Esophagus squamous epithelium (tissue), 5 donors: ENCODE data around the gene PRKN. TPM values are rescaled to one million over a fixed set of nuclear protein-coding genes. Genes with fewer than 3 reads are reported as not detected.

Experiments used
- DNase-seq: peaks from one replicate; lab custom pipeline; 2025; lab: John Stamatoyannopoulos, UW
- H3K27ac ChIP-seq, 4 donors: fragments of 200-600 bp; sonication (generic); one replicate each; pipeline ENCODE4 v1.5.1; 2016 to 2019; ENCODE audit warnings: mild to moderate bottlenecking in 1 of 4
- H3K27me3 ChIP-seq, 4 donors: fragments of 200-600 bp; sonication (generic); 1 replicate in 3 of 4; 2 replicates in 1 of 4; pipeline versions ENCODE4 v1.5.1 to v1.6.0; 2017 to 2021; ENCODE audit warnings: antibody characterized with exemption in 1 of 4
- H3K36me3 ChIP-seq, 3 donors: fragments of 200-600 bp; sonication (generic); one replicate each; pipeline ENCODE4 v1.5.1; 2016 to 2019
- H3K4me1 ChIP-seq, 3 donors: fragments of 200-600 bp; sonication (generic); one replicate each; pipeline ENCODE4 v1.5.1; 2017 to 2019
- H3K4me3 ChIP-seq, 4 donors: fragments of 200-600 bp; sonication (generic); 1 replicate in 3 of 4; 2 replicates in 1 of 4; pipeline ENCODE4 v1.5.1; 2016 to 2019; ENCODE audit warnings: mild to moderate bottlenecking in 2 of 4, moderate library complexity in 1 of 4
- H3K9me3 ChIP-seq, 3 donors: fragments of 200-600 bp; sonication (generic); one replicate each; pipeline ENCODE4 v1.5.1; 2016 to 2019
- CTCF ChIP-seq, 6 experiments: fragments of 450-650 bp in 4 of 6; fragments of 200-600 bp in 2 of 6; sonication (generic) in 2 of 6; IDR thresholded peaks; one replicate each; pipeline ENCODE4 v1.5.1; 2016 to 2019; ENCODE audit warnings: antibody characterized with exemption in 6 of 6, mild to moderate bottlenecking in 4 of 6, moderate library complexity in 4 of 6
- POLR2A ChIP-seq, 4 donors: fragments of 450-650 bp; IDR thresholded peaks; one replicate each; pipeline ENCODE4 v1.6.1; 2017; ENCODE audit warnings: antibody characterized with exemption in 4 of 4, mild to moderate bottlenecking in 4 of 4, moderate library complexity in 3 of 4
- WGBS, 2 donors: methylation state at CpG; one replicate each; pipeline ENCODE4 v1.1.5; 2018; 5-methylcytosine and 5-hydroxymethylcytosine counted together
- intact Hi-C: fragments of 100-400 bp; cut with DNase I; formaldehyde crosslinking; loops from one replicate; pipeline ENCODE4 v1.15.0; 2022
- total RNA-seq, 4 donors: library from RNA; depleted of rRNA; stranded (reverse); fragments of >200 nt; gene quantifications; one replicate each; pipeline ENCODE4 v1.1.0, GENCODE V29; 2016
- donor health status: DM: yes; HTN: yes; CAD: no.

The PRKN gene
- total RNA-seq, 4 donors from 2014 or later = 0.70 to 5.5 (median 2.2) TPM

GRCh38 chr6:162713974-162714780 lies 13.4 kb downstream of the PRKN start:
- Histone ChIP-seq H3K36me3 (no peaks in the 10 kb centered on the region), H3K27me3 (no peaks in the 10 kb centered on the region), H3K4me1 (no peaks in the 10 kb centered on the region), H3K4me3 (no peak overlapping the region), H3K9me3 (no peaks in the 10 kb centered on the region), H3K27ac (no peak overlapping the region)
- TF ChIP-seq POLR2A (IDR thresholded peaks at IDR 0.05) = no peak
- TF ChIP-seq CTCF (IDR thresholded peaks at IDR 0.05) = no peak
- intact Hi-C loops = no loop called here
- no peak for DNase-seq
- 81 to 85% methylated on average over 13 of the region's 13 CpGs for WGBS, 2 donors

DNA sequence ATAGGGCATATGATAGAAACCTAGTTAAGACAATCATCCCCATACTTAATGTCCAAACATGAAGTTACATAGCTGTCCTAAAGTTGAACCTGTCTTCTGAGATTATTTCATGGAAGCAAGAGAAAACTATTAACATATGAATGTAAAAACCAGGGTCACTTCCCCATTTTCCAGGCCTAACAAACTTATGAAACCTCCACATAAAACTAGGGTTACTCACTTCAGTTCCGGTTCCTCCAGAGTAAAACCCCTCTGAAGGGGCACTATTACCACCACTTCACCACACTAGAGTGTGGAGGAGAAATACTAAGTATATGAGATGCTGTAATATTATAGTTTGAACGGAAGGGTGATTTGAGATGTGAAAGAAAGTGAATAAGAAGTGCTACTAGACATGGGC lies 14.9 kb downstream of the PRKN start:
- 83 to 90% methylated on average over 2 of the region's 2 CpGs for WGBS, 2 donors
- Histone ChIP-seq H3K27me3 (no peaks in the 10 kb centered on the region), H3K9me3 (no peaks in the 10 kb centered on the region), H3K27ac (no peak overlapping the region), H3K36me3 (no peaks in the 10 kb centered on the region), H3K4me1 (no peaks in the 10 kb centered on the region), H3K4me3 (no peak overlapping the region)
- TF ChIP-seq CTCF (IDR thresholded peaks at IDR 0.05) = no peak
- TF ChIP-seq POLR2A (IDR thresholded peaks at IDR 0.05) = no peak
- intact Hi-C loops = no loop called here
- DNase-seq = no peak

GRCh38 chr6:162711376-162711775 lies 16.2 kb downstream of the PRKN start:
- no peak overlapping the region for H3K4me3 ChIP-seq
- intact Hi-C loops = no loop called here
- H3K36me3 ChIP-seq = no peaks in the 10 kb centered on the region
- 81 to 90% methylated on average over 4 of the region's 4 CpGs for WGBS, 2 donors
- no peak overlapping the region for H3K27ac ChIP-seq
- no peaks in the 10 kb centered on the region for H3K27me3 ChIP-seq
- peaks cover 0 to under 1% (median 0%) of the 10 kb centered on the region in 3 donors for H3K4me1 ChIP-seq
- H3K9me3 ChIP-seq = no peaks in the 10 kb centered on the region
- no peak for TF ChIP-seq CTCF (IDR thresholded peaks at IDR 0.05)
- no peak for TF ChIP-seq POLR2A (IDR thresholded peaks at IDR 0.05)
- DNase-seq = no peak

GRCh38 chr6:162710936-162711335 lies 16.6 kb downstream of the PRKN start:
- DNase-seq = no peak
- Histone ChIP-seq H3K27me3 (no peaks in the 10 kb centered on the region), H3K4me1 (peaks cover 0 to 4% (median 0%) of the 10 kb centered on the region in 3 donors), H3K4me3 (no peak overlapping the region), H3K9me3 (no peaks in the 10 kb centered on the region), H3K27ac (no peak overlapping the region), H3K36me3 (no peaks in the 10 kb centered on the region)
- TF ChIP-seq POLR2A (IDR thresholded peaks at IDR 0.05) = no peak
- no peak for TF ChIP-seq CTCF (IDR thresholded peaks at IDR 0.05)
- intact Hi-C loops = no loop called here
- 86 to 100% methylated on average over 2 of the region's 2 CpGs for WGBS, 2 donors

- Histone ChIP-seq H3K9me3 (no peaks in the 10 kb centered on the region), H3K4me1 (peaks cover 0 to 4% (median 0%) of the 10 kb centered on the region in 3 donors), H3K4me3 (no peak overlapping the region), H3K27ac (no peak overlapping the region), H3K27me3 (no peaks in the 10 kb centered on the region), H3K36me3 (no peaks in the 10 kb centered on the region)
- TF ChIP-seq CTCF (IDR thresholded peaks at IDR 0.05) (no peak), POLR2A (IDR thresholded peaks at IDR 0.05) (no peak)
- intact Hi-C loops = no loop called here
- no peak for DNase-seq
- 77 to 80% methylated on average over 1 of the region's 1 CpG for WGBS, 2 donors
Measured at GRCh38 chr6:162710419-162710818, 17.1 kb downstream of the PRKN start.
